Testis (tissue), 2 donors: ENCODE results near the gene MLYCD.

Experiments
- CTCF ChIP-seq, 3 experiments: fragments of 450-650 bp in 2 of 3; fragments of 200-600 bp in 1 of 3; sonication (generic) in 1 of 3; IDR thresholded peaks; one replicate each; pipeline ENCODE4 v1.5.1; 2016 to 2019; ENCODE audit warnings: antibody characterized with exemption in 3 of 3, mild to moderate bottlenecking in 2 of 3, moderate library complexity in 1 of 3
- POLR2A ChIP-seq: fragments of 450-650 bp; IDR thresholded peaks from one replicate; pipeline ENCODE4 v1.6.1; 2017; ENCODE audit warnings: antibody characterized with exemption, mild to moderate bottlenecking, moderate library complexity

DNA sequence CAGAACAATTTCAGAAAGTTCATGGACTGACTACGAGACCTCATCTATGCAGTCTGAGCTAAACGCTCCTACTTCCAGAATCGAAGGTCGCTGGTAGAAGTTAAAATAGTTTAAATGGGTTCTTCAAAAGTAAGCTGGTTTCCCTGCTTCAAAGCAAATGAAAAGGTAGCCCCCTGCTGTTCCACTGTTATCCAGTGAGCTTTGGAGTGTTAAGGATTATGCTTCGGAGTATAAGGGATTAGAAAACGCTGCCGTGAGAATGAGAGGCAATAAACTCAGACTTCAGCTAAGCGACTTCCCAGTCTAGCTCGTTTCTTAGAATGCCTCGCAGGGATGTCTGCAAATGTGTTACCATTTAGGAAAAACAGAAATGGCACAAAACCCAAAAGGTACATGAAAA is 12.4 kb downstream of the MLYCD start:
- no peak for TF ChIP-seq CTCF (IDR thresholded peaks at IDR 0.05)
- no peak for TF ChIP-seq POLR2A
